Parathyroid adenoma (tissue), 2 donors: ENCODE measurements around the gene SLC9A6.
"Not testable (repeated sequence)": the region's sequence is repeated elsewhere in the genome, so short reads cannot be mapped to it uniquely, and the experiment has no call there.

Source experiments
- H2AFZ ChIP-seq: fragments of 300-600 bp; sonication (generic); one replicate; pipeline ENCODE4 v1.7.0; 2017; ENCODE audit warnings: antibody characterized with exemption, mild to moderate bottlenecking
- H3K27ac ChIP-seq: fragments of 300-600 bp; sonication (generic); one replicate; pipeline ENCODE4 v1.7.0; 2017
- H3K27me3 ChIP-seq: fragments of 300-600 bp; sonication (generic); one replicate; pipeline ENCODE4 v1.7.0; 2017; ENCODE audit warnings: low read length; ENCODE audit not compliant: control insufficient read depth, insufficient read depth
- H3K36me3 ChIP-seq: fragments of 300-600 bp; sonication (generic); one replicate; pipeline ENCODE4 v1.7.0; 2017; ENCODE audit warnings: low read length; ENCODE audit not compliant: control insufficient read depth, insufficient read depth
- H3K4me1 ChIP-seq: fragments of 300-600 bp; sonication (generic); one replicate; pipeline ENCODE4 v1.7.0; 2017; ENCODE audit warnings: control low read depth
- H3K4me2 ChIP-seq: fragments of 300-600 bp; sonication (generic); one replicate; pipeline ENCODE4 v1.7.0; 2017; ENCODE audit warnings: low read length
- H3K4me3 ChIP-seq: fragments of 300-600 bp; sonication (generic); one replicate; pipeline ENCODE4 v1.7.0; 2017; ENCODE audit warnings: low read depth, low read length
- H3K79me2 ChIP-seq: fragments of 300-600 bp; sonication (generic); one replicate; pipeline ENCODE4 v1.7.0; 2017; ENCODE audit warnings: control low read depth
- H3K9ac ChIP-seq: fragments of 300-600 bp; sonication (generic); one replicate; pipeline ENCODE4 v1.7.0; 2017; ENCODE audit warnings: mild to moderate bottlenecking
- H3K9me3 ChIP-seq: fragments of 300-600 bp; sonication (generic); one replicate; pipeline ENCODE4 v1.7.0; 2017; ENCODE audit warnings: low read length; ENCODE audit not compliant: control insufficient read depth
- TF ChIP-seq, protein P1 (sequence below): fragments of 300-600 bp; sonication (generic); IDR thresholded peaks from one replicate; pipeline ENCODE4 v1.7.0; 2017; ENCODE audit warnings: antibody characterized with exemption, mild to moderate bottlenecking
- donor health status: primary hyperparathyroidism.

Gene SLC9A6

GRCh38 chrX:136067097-136067496 is 81.9 kb downstream of the SLC9A6 start:
- Histone ChIP-seq H2AFZ (peak overlapping the region; percentile 33), H3K9me3 (no peaks in the 10 kb centered on the region), H3K36me3 (no peaks in the 10 kb centered on the region), H3K79me2 (no peaks in the 10 kb centered on the region), H3K4me1 (peaks cover 15% of the 10 kb centered on the region), H3K4me2 (no peak overlapping the region), H3K4me3 (no peak overlapping the region), H3K9ac (no peak overlapping the region), H3K27me3 (no peaks in the 10 kb centered on the region), H3K27ac (peak overlapping the region; percentile 9)
- TF ChIP-seq, protein P1, sequence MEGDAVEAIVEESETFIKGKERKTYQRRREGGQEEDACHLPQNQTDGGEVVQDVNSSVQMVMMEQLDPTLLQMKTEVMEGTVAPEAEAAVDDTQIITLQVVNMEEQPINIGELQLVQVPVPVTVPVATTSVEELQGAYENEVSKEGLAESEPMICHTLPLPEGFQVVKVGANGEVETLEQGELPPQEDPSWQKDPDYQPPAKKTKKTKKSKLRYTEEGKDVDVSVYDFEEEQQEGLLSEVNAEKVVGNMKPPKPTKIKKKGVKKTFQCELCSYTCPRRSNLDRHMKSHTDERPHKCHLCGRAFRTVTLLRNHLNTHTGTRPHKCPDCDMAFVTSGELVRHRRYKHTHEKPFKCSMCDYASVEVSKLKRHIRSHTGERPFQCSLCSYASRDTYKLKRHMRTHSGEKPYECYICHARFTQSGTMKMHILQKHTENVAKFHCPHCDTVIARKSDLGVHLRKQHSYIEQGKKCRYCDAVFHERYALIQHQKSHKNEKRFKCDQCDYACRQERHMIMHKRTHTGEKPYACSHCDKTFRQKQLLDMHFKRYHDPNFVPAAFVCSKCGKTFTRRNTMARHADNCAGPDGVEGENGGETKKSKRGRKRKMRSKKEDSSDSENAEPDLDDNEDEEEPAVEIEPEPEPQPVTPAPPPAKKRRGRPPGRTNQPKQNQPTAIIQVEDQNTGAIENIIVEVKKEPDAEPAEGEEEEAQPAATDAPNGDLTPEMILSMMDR: no peak

DNA sequence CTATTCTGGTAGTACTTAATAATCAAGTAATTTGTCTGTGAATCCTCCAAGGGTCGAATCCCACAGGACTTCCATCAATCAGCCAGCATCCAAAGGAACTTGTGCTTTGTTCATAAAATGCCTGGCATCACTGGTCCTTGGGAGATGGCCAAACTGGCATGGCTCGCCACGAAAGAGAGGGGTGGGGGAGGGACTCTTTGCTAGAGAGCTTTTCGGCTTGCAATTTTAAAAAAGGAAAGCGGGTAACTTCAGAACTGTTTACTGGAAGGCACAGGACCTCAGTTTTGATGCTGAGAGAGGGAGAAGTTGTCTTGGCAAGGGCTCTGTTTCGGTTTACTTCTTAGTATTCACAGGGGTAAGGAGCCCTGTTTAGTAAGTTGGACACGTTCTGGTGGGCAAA is 82.7 kb downstream of the SLC9A6 start:
- Histone ChIP-seq H3K27ac (peak overlapping the region; percentile 9), H3K4me1 (peaks cover 15% of the 10 kb centered on the region), H3K9me3 (no peaks in the 10 kb centered on the region), H3K27me3 (no peaks in the 10 kb centered on the region), H3K9ac (no peak overlapping the region), H3K79me2 (no peaks in the 10 kb centered on the region), H3K4me2 (no peak overlapping the region), H2AFZ (peak overlapping the region; percentile 23), H3K4me3 (no peak overlapping the region), H3K36me3 (no peaks in the 10 kb centered on the region)
- TF ChIP-seq, protein P1: no peak

- no peak overlapping the region for H3K9ac ChIP-seq
- TF ChIP-seq, protein P1: no peak
- H3K27ac ChIP-seq: no peak overlapping the region
- H3K36me3 ChIP-seq: no peaks in the 10 kb centered on the region
- H3K4me1 ChIP-seq: no peaks in the 10 kb centered on the region
- no peaks in the 10 kb centered on the region for H3K27me3 ChIP-seq
- no peaks in the 10 kb centered on the region for H3K9me3 ChIP-seq
- no peaks in the 10 kb centered on the region for H3K79me2 ChIP-seq
- no peak overlapping the region for H3K4me2 ChIP-seq
- no peak overlapping the region for H3K4me3 ChIP-seq
- no peak overlapping the region for H2AFZ ChIP-seq
Measured at GRCh38 chrX:136076942-136077341, 91.7 kb downstream of the SLC9A6 start.

GRCh38 chrX:136080766-136081165 is 95.5 kb downstream of the SLC9A6 start:
- TF ChIP-seq, protein P1: no peak
- H3K9ac ChIP-seq: no peak overlapping the region
- no peaks in the 10 kb centered on the region for H3K4me1 ChIP-seq
- H3K9me3 ChIP-seq: no peaks in the 10 kb centered on the region
- no peak overlapping the region for H2AFZ ChIP-seq
- no peaks in the 10 kb centered on the region for H3K36me3 ChIP-seq
- no peaks in the 10 kb centered on the region for H3K79me2 ChIP-seq
- no peak overlapping the region for H3K4me3 ChIP-seq
- H3K27me3 ChIP-seq: no peaks in the 10 kb centered on the region
- no peak overlapping the region for H3K4me2 ChIP-seq
- no peak overlapping the region for H3K27ac ChIP-seq

DNA sequence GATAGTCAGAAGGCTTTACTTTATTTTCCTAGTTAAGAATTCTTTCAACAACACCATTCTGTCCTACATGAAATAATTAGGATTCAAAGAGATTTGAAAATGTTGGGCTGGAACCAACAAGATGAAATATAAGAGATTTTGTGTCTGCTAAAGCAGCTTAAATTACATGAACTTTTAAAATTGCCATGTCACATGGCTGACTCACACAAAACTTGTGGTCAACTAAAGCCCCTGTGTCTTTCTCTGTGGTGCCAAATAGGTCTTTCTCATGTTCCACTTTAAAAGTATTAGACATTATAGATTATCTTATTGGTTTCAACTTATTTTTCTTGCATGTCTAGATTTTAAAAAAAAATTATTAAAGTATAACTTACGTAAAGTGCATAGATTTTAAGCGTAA is 101.3 kb downstream of the SLC9A6 start:
- no peaks in the 10 kb centered on the region for H3K27me3 ChIP-seq
- H3K4me1 ChIP-seq: no peaks in the 10 kb centered on the region
- H3K27ac ChIP-seq: no peak overlapping the region
- no peak overlapping the region for H2AFZ ChIP-seq
- H3K36me3 ChIP-seq: no peaks in the 10 kb centered on the region
- no peak overlapping the region for H3K9ac ChIP-seq
- H3K9me3 ChIP-seq: no peaks in the 10 kb centered on the region
- H3K4me2 ChIP-seq: no peak overlapping the region
- TF ChIP-seq, protein P1: no peak
- H3K79me2 ChIP-seq: no peaks in the 10 kb centered on the region
- no peak overlapping the region for H3K4me3 ChIP-seq

DNA sequence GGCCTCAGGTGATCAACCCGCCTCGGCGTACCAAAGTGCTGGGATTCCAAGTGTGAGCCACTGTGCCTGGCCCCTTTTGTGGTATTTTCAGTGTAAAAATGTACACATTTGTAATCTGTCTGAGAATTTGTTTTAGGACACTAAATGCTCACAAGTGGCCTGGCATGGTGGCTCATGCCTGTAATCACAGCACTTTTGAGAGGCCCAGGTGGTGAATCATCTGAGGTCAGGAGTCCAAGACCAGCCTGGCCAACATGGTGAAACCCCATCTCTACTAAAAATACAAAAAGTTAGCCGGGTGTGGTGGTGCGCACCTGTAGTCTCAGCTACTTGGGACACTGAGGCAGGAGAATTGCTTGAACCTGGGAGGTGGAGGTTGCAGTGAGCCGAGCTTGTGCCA is 106.7 kb downstream of the SLC9A6 start:
- H3K4me1 ChIP-seq, H3K27me3 ChIP-seq, H3K79me2 ChIP-seq, H3K4me3 ChIP-seq, H3K36me3 ChIP-seq, H3K9ac ChIP-seq, H2AFZ ChIP-seq, H3K9me3 ChIP-seq, H3K27ac ChIP-seq, H3K4me2 ChIP-seq: not testable (repeated sequence)
